Tibial nerve (tissue), 4 donors: ENCODE measurements around the gene DBF4.

ENCODE experiments used
- CTCF ChIP-seq, 5 experiments: fragments of 200-600 bp in 3 of 5; fragments of 450-650 bp in 2 of 5; sonication (generic) in 3 of 5; IDR thresholded peaks; one replicate each; pipeline ENCODE4 v1.5.1; 2016 to 2019; ENCODE audit warnings: antibody characterized with exemption in 5 of 5, mild to moderate bottlenecking in 3 of 5, moderate library complexity in 2 of 5
- EP300 ChIP-seq, 2 donors: sonication (generic); formaldehyde crosslinking; IDR thresholded peaks; one replicate each; pipeline ENCODE4 v1.6.1; 2017; ENCODE audit warnings: antibody characterized with exemption in 2 of 2, mild to moderate bottlenecking in 1 of 2
- POLR2A ChIP-seq, 2 donors: fragments of 450-650 bp; IDR thresholded peaks; one replicate each; pipeline ENCODE4 v1.6.1; 2017; ENCODE audit warnings: antibody characterized with exemption in 2 of 2, mild to moderate bottlenecking in 2 of 2, moderate library complexity in 2 of 2

GRCh38 chr7:87876869-87877234 is 559 bp downstream of the DBF4 start:
- TF ChIP-seq CTCF (IDR thresholded peaks at IDR 0.05), result no peak
- no peak for TF ChIP-seq POLR2A (IDR thresholded peaks at IDR 0.05)
- TF ChIP-seq EP300 (IDR thresholded peaks at IDR 0.05), result no peak
